ENCODE data around the gene KIF26B.

The KIF26B gene

GRCh38 chr1:245477941-245478340 is 323.2 kb downstream of the KIF26B start:
- DNase-seq, result no peak

- no peak for DNase-seq
Measured at GRCh38 chr1:245480393-245481120, 325.8 kb downstream of the KIF26B start.

DNA sequence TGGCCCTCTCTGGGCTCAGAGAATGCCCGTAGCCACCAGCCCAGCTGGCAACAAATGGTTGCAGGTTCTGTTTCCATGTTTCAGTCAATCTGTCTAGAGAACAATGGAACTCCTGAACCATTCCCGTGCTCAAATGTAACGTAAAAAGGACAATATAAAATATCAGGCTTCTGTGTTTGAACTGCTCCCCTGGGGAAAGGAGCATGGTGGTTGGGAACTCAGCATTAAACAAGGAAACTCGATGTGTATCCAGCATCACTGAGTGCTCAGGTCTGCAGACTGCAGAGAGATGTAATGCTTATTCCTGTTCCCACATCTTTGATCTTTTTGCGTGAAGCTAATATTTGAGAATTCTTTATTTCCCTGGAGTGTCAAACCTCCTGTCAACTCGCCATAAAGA is 326.5 kb downstream of the KIF26B start:
- DNase-seq, result no peak

- no peak for DNase-seq
Measured at GRCh38 chr1:245483247-245483646, 328.5 kb downstream of the KIF26B start.

- DNase-seq, result no peak
Measured at GRCh38 chr1:245484176-245484575, 329.4 kb downstream of the KIF26B start.

- no peak for DNase-seq
Measured at GRCh38 chr1:245485996-245486395, 331.2 kb downstream of the KIF26B start.

GRCh38 chr1:245486775-245487470 is 332.1 kb downstream of the KIF26B start:
- DNase-seq, result no peak

DNA sequence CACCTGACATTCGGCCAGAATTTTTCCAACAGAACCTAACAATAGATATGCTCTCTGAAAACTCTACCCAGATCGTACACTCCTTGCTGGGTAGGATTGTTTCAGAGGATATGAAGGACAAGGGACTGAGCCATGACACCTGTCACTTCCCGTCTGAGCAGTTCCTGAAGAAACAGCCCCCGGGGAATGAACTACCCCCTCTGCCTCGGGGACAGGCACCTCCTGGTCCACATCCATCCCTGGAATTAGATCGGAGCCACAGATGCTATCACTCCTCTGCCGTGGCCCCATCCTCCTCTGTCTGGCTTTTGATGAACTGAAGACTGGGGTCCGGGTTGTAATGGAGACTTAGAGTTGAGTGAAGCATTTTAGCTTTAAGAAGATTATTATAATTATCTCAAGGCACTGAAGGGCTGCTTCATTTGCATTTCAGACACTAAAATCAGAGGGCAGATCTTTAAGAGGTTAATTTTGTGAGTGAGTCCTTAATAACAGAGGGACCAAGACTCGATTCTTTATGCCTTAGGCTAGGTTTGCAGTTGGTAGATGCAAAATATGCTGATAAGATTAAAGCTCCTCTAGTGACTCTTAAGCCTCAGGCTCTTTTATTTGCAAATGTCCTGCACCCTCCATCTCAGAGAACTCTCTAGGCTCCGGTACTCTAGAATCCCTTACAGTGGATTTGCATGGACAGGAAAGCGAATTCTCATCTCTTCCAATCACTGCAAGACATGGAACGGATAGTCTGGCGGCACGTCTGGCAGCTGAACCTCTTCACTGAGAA is 333.8 kb downstream of the KIF26B start:
- no peak for DNase-seq

DNA sequence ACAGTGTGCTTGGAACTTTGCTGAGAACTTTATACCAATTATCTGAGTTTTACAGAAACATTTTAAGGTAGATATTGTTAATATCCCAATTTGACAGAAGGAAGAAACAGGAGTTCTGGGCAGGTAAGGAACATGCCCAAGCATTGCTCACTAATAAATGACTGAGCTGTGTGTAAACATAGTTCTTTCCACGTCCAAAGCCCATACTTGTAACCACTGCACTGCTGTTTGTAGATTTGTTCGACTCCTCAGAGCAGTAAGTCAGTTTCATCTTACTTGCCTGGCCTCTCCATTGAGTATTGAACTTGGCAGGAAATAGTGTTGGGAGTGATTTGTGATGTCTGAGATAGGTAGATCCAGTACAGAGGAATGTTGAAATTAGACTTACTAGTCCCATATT is 335.1 kb downstream of the KIF26B start:
- DNase-seq, result no peak

- no peak for DNase-seq
Measured at GRCh38 chr1:245493029-245493428, 338.2 kb downstream of the KIF26B start.

DNA sequence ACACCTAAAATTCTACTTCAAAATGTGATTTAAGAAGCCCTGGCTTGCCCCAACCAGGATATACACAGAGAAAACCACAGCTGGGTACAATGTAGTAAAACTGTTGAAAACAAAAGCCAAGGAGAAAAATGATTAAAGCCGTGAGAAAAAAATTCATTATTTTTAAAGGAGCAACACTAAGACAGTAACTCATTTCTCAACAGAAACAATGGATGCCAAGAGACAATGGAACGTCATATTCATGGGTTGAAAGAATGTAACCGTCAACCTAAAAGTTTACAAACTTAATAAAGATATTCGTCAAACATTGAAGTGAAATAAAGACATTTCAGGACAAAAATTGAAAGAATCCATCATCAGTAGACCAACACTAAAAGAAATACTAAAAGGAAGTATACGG is 340.9 kb downstream of the KIF26B start:
- no peak for DNase-seq

DNA sequence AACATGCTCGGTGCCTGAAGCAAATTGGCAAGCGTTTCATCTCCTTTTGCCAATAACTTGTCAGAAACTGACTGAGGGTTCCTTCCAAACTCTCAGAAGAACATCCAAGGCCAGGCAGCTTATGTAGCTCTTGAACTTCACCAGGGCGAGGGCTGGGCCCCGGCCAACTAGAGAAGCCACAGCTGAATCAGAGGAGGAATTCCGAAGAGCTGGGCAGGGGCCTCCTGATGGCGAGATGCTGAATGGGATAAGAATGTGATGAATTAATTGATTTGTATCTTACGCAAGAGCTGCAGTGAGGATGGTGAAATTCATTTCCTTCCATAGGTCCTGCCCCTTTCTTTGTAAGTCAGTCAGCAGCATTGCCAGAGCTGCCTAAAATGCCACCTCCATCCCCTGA is 345.8 kb downstream of the KIF26B start:
- no peak for DNase-seq

DNA sequence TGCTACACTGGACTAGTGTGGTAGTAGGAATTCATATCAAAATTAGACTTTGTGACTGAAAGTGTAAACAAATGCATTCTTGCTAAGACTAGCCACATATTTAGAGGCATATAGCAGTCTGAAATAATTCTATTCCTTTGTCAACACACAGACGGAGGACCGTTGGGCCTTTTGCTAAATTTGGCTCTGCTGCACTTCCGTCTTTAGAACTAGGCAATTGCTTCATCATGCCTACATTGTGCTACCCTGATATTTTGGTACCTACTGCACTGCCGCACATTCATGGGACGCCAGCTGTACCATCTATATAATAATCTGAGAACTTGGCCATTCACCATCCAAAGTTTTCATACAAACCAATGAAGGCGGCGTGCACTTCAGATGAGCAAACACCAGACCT is 346.8 kb downstream of the KIF26B start:
- no peak for DNase-seq

DNA sequence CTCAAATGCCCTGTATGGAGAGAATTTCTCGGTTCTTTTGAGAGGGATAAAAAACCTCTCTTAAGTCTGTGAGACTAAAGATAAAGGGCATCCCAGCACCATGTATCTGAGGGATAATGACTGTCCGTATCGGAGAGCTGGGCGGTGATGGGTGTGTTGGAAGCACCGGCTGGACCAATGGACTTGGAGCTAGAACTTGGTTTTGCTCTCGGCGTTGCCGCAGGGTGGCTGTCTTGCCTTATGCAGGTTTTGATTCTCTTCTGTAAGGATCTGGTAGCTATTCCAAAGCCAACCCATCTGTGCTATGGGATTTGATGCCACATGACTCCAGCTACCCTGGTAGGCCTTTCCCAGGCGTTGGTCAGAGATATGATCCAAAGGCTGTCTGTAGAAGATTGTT is 348.8 kb downstream of the KIF26B start:
- no peak for DNase-seq

DNA sequence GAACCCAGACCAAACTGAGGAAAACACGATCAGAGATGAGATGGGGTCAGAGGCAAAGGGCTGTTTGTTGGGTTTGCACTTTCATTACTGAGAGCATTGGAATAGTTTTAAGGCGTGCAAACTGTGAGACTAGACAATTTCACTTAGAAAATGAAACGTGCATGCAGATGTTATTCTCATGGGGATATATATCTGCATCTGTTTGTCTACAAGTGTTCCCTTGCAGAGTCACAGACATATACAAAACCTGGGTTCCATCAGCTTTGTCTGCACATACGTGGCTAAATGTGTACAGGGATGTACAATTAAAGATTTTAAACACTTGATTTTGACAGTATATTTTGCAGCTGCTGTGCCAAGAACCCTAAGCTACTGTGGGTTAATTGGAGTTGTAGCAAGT is 355.4 kb downstream of the KIF26B start:
- DNase-seq, result no peak

GRCh38 chr1:245512181-245512888 is 357.6 kb downstream of the KIF26B start:
- DNase-seq, result no peak

- no peak for DNase-seq
Measured at GRCh38 chr1:245512980-245513578, 358.3 kb downstream of the KIF26B start.

DNA sequence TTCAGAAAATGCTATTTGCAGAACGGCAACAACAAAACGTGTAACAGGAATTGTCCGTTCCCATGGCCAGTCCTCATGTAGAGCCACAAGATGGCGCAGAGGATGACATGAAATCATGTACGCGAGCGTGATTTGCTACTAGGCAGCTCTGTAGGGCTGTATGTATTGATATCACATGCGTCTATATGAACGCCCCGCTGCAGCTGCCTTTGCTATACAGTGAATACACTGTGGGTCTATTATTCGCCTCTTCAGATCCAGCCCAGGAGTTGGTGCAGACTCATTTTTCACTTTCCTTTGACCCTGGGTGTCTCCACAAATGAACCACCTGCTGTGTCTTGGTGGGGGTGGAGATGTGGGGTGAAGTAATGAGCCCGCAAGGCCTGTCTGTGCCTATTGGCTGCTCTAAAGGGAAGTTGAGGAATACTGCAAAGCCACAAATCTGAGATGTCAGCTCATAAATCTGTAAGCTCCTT is 361.5 kb downstream of the KIF26B start:
- DNase-seq, result no peak

- no peak for DNase-seq
Measured at GRCh38 chr1:245520611-245521010, 365.8 kb downstream of the KIF26B start.

DNA sequence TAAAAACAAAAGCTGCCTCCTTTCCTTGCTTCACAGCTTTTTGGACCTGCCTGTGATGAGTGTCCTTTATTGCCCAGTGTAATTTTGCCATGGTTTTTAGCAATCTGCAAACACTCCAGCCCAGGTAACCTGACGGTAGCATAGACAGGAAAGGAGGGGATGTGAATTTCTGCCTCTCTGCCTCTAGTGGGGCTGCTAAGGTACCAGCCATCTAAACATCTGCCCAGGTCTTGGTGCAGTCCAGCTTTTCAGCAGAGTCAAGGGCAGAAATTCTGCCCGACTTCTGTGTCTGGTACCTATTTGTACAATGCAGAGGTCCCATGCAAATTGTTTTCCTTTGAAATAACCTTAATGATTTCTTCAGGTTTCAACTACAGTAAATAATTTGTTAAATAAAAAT is 371.4 kb downstream of the KIF26B start:
- DNase-seq, result no peak

DNA sequence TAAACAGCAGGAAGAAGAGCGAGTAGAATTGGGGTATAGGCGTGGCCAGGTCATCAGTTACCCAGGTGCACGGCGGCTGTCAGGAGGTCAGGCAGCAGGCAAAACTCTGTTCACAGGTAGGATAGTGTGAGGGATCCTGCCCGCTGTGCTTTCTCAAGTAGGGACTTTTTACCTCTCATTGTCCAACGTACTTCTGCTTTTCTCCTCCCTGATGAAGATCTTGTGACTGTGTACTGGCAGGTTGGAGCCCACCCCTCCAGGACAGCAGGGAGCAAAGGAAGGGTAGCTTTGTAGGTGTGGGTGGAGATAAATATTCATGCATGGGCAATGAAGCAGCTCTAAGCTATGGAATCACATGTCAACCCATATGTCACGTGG is 373.5 kb downstream of the KIF26B start:
- DNase-seq, result no peak

- no peak for DNase-seq
Measured at GRCh38 chr1:245530937-245531336, 376.2 kb downstream of the KIF26B start.

- DNase-seq, result no peak
Measured at GRCh38 chr1:245537992-245538391, 383.2 kb downstream of the KIF26B start.
